HepG2 (cell line): ENCODE measurements around the gene CD7. TPM values are rescaled to one million over a fixed set of nuclear protein-coding genes. Genes with fewer than 3 reads are reported as not detected.

Experiments used
- ATAD3A ChIP-seq: sonication (generic); formaldehyde crosslinking; IDR thresholded peaks from 2 replicates; pipeline ENCODE4 v1.4.0; 2020; ENCODE audit warnings: missing genetic modification reagents
- NR3C1 ChIP-seq: sonication (generic); formaldehyde crosslinking; IDR thresholded peaks from 2 replicates; pipeline ENCODE4 v1.4.0; 2020; ENCODE audit warnings: missing genetic modification reagents
- ZBTB40 ChIP-seq, 2 experiments: fragments of 450-650 bp in 1 of 2; sonication (generic) in 1 of 2; formaldehyde crosslinking in 1 of 2; IDR thresholded peaks; 2 replicates each; pipeline versions ENCODE4 v1.6.1 to v1.8.0; 2016 to 2022; ENCODE audit warnings: antibody characterized with exemption in 1 of 2, mild to moderate bottlenecking in 1 of 2, missing genetic modification reagents in 1 of 2
- ZNF331 ChIP-seq: sonication (generic); formaldehyde crosslinking; IDR thresholded peaks from 2 replicates; pipeline ENCODE4 v1.4.0; 2020; ENCODE audit warnings: missing genetic modification reagents
- polyA plus RNA-seq, 8 experiments: library from polyadenylated mRNA; depleted of rRNA in 3 of 8; stranded (reverse) in 7 of 8; unstranded in 1 of 8; fragments of >200 nt; fragmentation: Illumina TruSeq in 4 of 8; extraction: Trizol in 4 of 8; gene quantifications; 2 replicates each; pipeline versions ENCODE4 v1.2.1 to v1.2.3, GENCODE V29; 2011 to 2016; ENCODE audit warnings: low read depth in 4 of 8, missing spikeins in 1 of 8, mixed read lengths in 1 of 8; ENCODE audit not compliant: insufficient read depth in 1 of 8
- total RNA-seq, 5 experiments: library from RNA; depleted of rRNA; stranded (reverse); fragments of >200 nt; fragmentation: Illumina TruSeq; extraction: Trizol; gene quantifications; 2 replicates each; pipeline ENCODE4 v1.2.3, GENCODE V29; 2016; ENCODE audit warnings: low read depth in 1 of 5

Gene CD7
- total and polyA plus RNA-seq, 2 of the 13 experiments (the other 11 are each of a cell fraction or from before 2014, with no cell fraction given), result 67.6 to 76.4 TPM

GRCh38 chr17:82351713-82352488 is 34.5 kb upstream of the CD7 start (continued):
- no peak for TF ChIP-seq ZBTB40 (IDR thresholded peaks at IDR 0.05)
- TF ChIP-seq ZBTB40 (CRISPR knock-in tag; IDR thresholded peaks at IDR 0.05), result no peak
- TF ChIP-seq NR3C1 (CRISPR knock-in tag), result no peak
- no peak; the same call in 1 of the 2 replicates for TF ChIP-seq ZNF331 (CRISPR knock-in tag)
- no peak for TF ChIP-seq ATAD3A
- TF ChIP-seq, all 625 proteins: peak for 215
